ENCODE data around the gene YES1.

The YES1 gene

DNA sequence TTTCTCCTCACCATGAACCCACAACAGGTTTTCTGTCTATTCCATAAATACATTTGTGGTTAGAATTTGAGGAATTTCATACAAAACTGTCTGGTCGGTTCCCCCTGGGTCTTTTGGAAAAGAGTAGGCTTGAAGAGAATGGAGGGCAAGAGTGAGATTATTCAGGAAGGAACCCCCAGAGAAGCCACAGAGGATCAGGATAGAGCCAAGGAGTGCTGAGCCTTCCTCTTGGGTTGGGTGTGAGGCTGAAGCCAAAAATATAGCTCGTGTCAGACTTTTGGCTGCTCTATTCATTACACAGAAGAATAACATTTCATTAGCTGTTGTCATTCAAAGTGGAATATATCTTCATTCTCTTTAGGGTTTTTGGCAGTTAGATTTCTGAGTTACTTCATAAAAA, 45.9 kb upstream of the YES1 start:
- Histone ChIP-seq H3K36me3 (ENCODE audit: control insufficient read depth in 2 of 2, insufficient read depth in 1 of 2, low read length in 2 of 2) (no peaks in the 10 kb centered on the region), H3K4me1 (ENCODE audit: control insufficient read depth, insufficient read depth, low read length) (no peaks in the 10 kb centered on the region), H3K27ac (ENCODE audit: extremely low read depth, low read depth, low read length) (no peak overlapping the region), H3K4me3 (ENCODE audit: low read depth, low read length) (no peak overlapping the region), H3K9me3 (ENCODE audit: control insufficient read depth, insufficient read depth, low read depth, low read length) (no peaks in the 10 kb centered on the region)
- CTCF ChIA-PET: interaction anchor here (0.6 to 1.0 kb wide), 3 partner anchors 15 to 561 kb away, joined by 3 to 5 read pairs (median 4); no protein-coding TSS in a partner anchor
- TF ChIP-seq ZNF341 (tag by site-specific recombination; IDR thresholded peaks at IDR 0.05; ENCODE audit: low read depth): no peak
- no peak for TF ChIP-seq ZNF664 (tag by site-specific recombination; IDR thresholded peaks at IDR 0.05)
- POLR2A ChIA-PET: no interaction called here

DNA sequence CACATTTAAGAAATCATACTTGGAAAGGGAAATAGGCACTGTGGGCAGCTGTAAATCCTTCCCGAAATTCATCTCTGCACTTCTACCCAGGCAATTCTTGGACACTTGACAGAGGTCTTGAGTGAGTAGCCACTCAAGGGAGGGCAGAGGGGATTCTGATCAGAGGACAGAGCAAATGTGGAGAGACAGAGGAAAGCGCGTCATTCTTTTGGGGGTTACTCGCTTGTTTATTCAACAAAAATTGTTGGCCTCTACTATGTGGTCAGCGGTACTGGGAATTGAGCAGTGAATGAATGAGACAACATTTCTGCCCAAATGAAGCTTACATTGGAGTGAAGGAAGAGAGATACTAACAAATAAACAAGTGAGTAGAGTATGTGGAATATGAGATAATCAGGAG, 41.4 kb upstream of the YES1 start:
- Histone ChIP-seq H3K4me3 (ENCODE audit: low read depth, low read length) (no peak overlapping the region), H3K36me3 (ENCODE audit: control insufficient read depth in 2 of 2, insufficient read depth in 1 of 2, low read length in 2 of 2) (no peaks in the 10 kb centered on the region), H3K27ac (ENCODE audit: extremely low read depth, low read depth, low read length) (no peak overlapping the region), H3K4me1 (ENCODE audit: control insufficient read depth, insufficient read depth, low read length) (no peaks in the 10 kb centered on the region), H3K9me3 (ENCODE audit: control insufficient read depth, insufficient read depth, low read depth, low read length) (no peaks in the 10 kb centered on the region)
- ChIA-PET POLR2A (no interaction called here), CTCF (interaction anchor here (0.7 kb wide), 1 partner anchor 1483 kb away, joined by 3 read pairs; no protein-coding TSS in a partner anchor)
- TF ChIP-seq GLI2 (tag by site-specific recombination; IDR thresholded peaks at IDR 0.05; ENCODE audit: borderline replicate concordance, low read depth) (no peak), YY1 (tag by site-specific recombination; IDR thresholded peaks at IDR 0.05) (no peak), ZNF530 (tag by site-specific recombination; IDR thresholded peaks at IDR 0.05; ENCODE audit: low read depth) (no peak), ZNF354C (tag by site-specific recombination; IDR thresholded peaks at IDR 0.05; ENCODE audit: borderline replicate concordance, low read depth) (no peak), ZNF48 (tag by site-specific recombination; IDR thresholded peaks at IDR 0.05) (no peak), KLF8 (tag by site-specific recombination; IDR thresholded peaks at IDR 0.05) (no peak), ZNF76 (tag by site-specific recombination; IDR thresholded peaks at IDR 0.05; ENCODE audit: borderline replicate concordance, low read depth) (no peak), MZF1 (tag by site-specific recombination; IDR thresholded peaks at IDR 0.05; ENCODE audit: borderline replicate concordance) (no peak), ZNF585B (tag by site-specific recombination; IDR thresholded peaks at IDR 0.05) (no peak), SCRT1 (tag by site-specific recombination; IDR thresholded peaks at IDR 0.05; ENCODE audit: borderline replicate concordance) (no peak), TCF7L2 (IDR thresholded peaks at IDR 0.05; ENCODE audit: borderline replicate concordance, low read depth, low read length) (no peak), KLF9 (tag by site-specific recombination; IDR thresholded peaks at IDR 0.05; ENCODE audit: low read depth) (no peak), WT1 (tag by site-specific recombination; IDR thresholded peaks at IDR 0.05) (no peak), ZNF274 (IDR thresholded peaks at IDR 0.05; ENCODE audit: low read length) (no peak), ZNF274 (tag by site-specific recombination; IDR thresholded peaks at IDR 0.05; ENCODE audit: borderline replicate concordance) (no peak), ZNF555 (tag by site-specific recombination; conservative IDR thresholded peaks at IDR 0.05) (no peak)
- TF ChIP-seq, protein P1, sequence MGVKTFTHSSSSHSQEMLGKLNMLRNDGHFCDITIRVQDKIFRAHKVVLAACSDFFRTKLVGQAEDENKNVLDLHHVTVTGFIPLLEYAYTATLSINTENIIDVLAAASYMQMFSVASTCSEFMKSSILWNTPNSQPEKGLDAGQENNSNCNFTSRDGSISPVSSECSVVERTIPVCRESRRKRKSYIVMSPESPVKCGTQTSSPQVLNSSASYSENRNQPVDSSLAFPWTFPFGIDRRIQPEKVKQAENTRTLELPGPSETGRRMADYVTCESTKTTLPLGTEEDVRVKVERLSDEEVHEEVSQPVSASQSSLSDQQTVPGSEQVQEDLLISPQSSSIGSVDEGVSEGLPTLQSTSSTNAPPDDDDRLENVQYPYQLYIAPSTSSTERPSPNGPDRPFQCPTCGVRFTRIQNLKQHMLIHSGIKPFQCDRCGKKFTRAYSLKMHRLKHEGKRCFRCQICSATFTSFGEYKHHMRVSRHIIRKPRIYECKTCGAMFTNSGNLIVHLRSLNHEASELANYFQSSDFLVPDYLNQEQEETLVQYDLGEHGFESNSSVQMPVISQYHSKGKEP (tag by site-specific recombination; IDR thresholded peaks at IDR 0.05): no peak
- TF ChIP-seq, protein P2, sequence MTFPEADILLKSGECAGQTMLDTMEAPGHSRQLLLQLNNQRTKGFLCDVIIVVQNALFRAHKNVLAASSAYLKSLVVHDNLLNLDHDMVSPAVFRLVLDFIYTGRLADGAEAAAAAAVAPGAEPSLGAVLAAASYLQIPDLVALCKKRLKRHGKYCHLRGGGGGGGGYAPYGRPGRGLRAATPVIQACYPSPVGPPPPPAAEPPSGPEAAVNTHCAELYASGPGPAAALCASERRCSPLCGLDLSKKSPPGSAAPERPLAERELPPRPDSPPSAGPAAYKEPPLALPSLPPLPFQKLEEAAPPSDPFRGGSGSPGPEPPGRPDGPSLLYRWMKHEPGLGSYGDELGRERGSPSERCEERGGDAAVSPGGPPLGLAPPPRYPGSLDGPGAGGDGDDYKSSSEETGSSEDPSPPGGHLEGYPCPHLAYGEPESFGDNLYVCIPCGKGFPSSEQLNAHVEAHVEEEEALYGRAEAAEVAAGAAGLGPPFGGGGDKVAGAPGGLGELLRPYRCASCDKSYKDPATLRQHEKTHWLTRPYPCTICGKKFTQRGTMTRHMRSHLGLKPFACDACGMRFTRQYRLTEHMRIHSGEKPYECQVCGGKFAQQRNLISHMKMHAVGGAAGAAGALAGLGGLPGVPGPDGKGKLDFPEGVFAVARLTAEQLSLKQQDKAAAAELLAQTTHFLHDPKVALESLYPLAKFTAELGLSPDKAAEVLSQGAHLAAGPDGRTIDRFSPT (tag by site-specific recombination; IDR thresholded peaks at IDR 0.05): no peak
- TF ChIP-seq, protein P3, sequence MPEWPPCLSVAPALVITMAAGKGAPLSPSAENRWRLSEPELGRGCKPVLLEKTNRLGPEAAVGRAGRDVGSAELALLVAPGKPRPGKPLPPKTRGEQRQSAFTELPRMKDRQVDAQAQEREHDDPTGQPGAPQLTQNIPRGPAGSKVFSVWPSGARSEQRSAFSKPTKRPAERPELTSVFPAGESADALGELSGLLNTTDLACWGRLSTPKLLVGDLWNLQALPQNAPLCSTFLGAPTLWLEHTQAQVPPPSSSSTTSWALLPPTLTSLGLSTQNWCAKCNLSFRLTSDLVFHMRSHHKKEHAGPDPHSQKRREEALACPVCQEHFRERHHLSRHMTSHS (tag by site-specific recombination; IDR thresholded peaks at IDR 0.05): no peak
